Measurements from ENCODE around the gene ZDHHC7. TPM values are rescaled to one million over a fixed set of nuclear protein-coding genes. Genes with fewer than 3 reads are reported as not detected.
A peak's percentile ranks its signal among the peaks of the same experiment; 100 is the strongest.

ZDHHC7 gene
- total RNA-seq, 1 experiment from 2014 or later: 109 TPM

DNA sequence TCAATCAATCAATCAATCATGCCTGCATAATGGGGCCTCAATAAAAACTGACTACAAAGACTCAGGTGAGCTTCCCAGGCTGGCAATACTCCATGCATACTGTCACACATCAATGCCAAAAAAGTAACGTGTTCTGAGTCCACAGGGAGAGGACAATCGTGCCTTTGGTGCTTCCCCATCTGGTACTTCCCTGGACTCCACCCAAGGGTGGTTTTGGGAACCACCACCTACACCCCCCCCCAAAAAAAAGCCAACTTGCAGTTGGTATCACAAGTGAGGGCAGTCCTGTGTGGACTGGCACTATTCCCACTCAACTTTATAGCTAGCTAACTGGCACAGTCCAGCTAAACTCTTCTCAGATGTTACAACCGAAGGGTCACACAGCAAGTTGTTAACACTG is 3.1 kb downstream of the ZDHHC7 start:
- H3K27me3 Mint-ChIP-seq (ENCODE audit: unreplicated experiment): no peaks in the 10 kb centered on the region
- no TSS peak for BruUV-seq (replicated peaks)
- peaks cover 48% of the 10 kb centered on the region for H3K4me1 Mint-ChIP-seq (ENCODE audit: low read depth, unreplicated experiment)
- DNase-seq: no peak
- intact Hi-C loops (cut with micrococcal nuclease; ENCODE audit: unreplicated experiment): no loop called here
- peak overlapping the region; percentile 45 for H3K4me3 Mint-ChIP-seq (ENCODE audit: low read depth, unreplicated experiment)
- TF ChIP-seq, protein P1, sequence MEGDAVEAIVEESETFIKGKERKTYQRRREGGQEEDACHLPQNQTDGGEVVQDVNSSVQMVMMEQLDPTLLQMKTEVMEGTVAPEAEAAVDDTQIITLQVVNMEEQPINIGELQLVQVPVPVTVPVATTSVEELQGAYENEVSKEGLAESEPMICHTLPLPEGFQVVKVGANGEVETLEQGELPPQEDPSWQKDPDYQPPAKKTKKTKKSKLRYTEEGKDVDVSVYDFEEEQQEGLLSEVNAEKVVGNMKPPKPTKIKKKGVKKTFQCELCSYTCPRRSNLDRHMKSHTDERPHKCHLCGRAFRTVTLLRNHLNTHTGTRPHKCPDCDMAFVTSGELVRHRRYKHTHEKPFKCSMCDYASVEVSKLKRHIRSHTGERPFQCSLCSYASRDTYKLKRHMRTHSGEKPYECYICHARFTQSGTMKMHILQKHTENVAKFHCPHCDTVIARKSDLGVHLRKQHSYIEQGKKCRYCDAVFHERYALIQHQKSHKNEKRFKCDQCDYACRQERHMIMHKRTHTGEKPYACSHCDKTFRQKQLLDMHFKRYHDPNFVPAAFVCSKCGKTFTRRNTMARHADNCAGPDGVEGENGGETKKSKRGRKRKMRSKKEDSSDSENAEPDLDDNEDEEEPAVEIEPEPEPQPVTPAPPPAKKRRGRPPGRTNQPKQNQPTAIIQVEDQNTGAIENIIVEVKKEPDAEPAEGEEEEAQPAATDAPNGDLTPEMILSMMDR (IDR thresholded peaks at IDR 0.05; ENCODE audit: unreplicated experiment): no peak
- no peak overlapping the region for H3K27ac Mint-ChIP-seq (ENCODE audit: unreplicated experiment)
- no peaks in the 10 kb centered on the region for H3K9me3 Mint-ChIP-seq (ENCODE audit: low read depth, unreplicated experiment)
- H3K36me3 Mint-ChIP-seq (ENCODE audit: insufficient read depth, unreplicated experiment): peaks cover 54% of the 10 kb centered on the region
- CTCF ChIA-PET: no interaction called here

DNA sequence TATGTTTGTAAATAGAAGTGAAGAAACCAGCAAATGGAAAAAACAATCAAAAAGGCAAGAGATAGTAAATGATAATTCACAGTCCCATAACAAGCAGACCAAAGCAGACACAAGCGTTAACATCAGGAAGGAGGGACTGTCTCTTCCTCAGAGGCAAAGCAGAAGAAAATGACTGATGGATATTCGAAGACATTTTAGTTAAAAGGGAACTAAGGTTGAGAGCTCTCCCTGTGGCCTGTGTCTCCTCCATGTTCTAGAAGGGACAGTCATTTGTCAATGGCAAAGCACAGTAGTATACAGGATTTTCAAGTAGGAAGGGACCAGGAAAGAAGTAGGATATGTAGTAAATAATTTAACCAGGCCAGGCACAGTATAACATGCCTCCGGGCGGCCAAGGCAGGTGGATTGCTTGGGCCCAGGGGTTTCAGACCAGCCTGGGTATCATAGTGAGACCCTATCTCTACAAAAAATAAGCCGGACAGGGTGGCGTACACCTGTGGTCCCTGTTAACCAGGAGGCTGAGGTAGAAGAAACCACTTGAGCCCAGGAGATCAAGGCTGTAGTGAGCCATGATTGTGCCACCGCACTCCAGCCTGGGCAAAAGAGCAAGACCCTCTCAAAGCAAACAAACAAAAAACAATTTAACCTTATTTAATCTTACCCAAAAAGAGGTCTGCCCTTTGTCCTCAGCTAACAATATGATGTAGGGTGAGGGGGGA is 3.7 kb downstream of the ZDHHC7 start:
- CTCF ChIA-PET: interaction anchor here (1.0 kb wide), 1 partner anchor 13 kb away, joined by 3 read pairs; no protein-coding TSS in a partner anchor
- H3K36me3 Mint-ChIP-seq (ENCODE audit: insufficient read depth, unreplicated experiment): peaks cover 57% of the 10 kb centered on the region
- no peak for DNase-seq
- no peaks in the 10 kb centered on the region for H3K27me3 Mint-ChIP-seq (ENCODE audit: unreplicated experiment)
- TF ChIP-seq, protein P1 (IDR thresholded peaks at IDR 0.05; ENCODE audit: unreplicated experiment): no peak
- peak overlapping the region; percentile 45 for H3K4me3 Mint-ChIP-seq (ENCODE audit: low read depth, unreplicated experiment)
- H3K9me3 Mint-ChIP-seq (ENCODE audit: low read depth, unreplicated experiment): no peaks in the 10 kb centered on the region
- peaks cover 54% of the 10 kb centered on the region for H3K4me1 Mint-ChIP-seq (ENCODE audit: low read depth, unreplicated experiment)
- intact Hi-C loops (cut with micrococcal nuclease; ENCODE audit: unreplicated experiment): no loop called here
- BruUV-seq (replicated peaks): no TSS peak
- H3K27ac Mint-ChIP-seq (ENCODE audit: unreplicated experiment): peak overlapping the region; percentile 72

DNA sequence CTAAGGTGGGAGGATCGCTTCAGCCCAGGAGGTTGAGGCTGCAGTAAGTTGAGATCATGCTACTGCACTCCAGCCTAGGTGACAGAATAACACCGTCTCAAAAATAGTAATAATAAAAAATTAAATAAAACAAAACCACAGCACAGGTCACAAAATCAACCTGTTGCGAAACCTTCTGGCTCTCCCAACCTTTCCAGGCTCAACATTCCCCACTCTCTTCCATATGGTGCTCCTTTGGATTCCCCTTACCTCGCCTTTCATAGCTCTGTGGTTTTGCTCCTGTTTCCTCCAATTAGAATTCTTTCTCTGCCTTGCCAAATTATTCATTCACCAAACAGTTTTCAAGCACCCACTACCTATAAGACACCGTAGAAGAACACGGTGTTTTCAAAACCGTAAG is 4.7 kb downstream of the ZDHHC7 start:
- TF ChIP-seq, protein P1 (IDR thresholded peaks at IDR 0.05; ENCODE audit: unreplicated experiment): no peak
- peak overlapping the region; percentile 72 for H3K27ac Mint-ChIP-seq (ENCODE audit: unreplicated experiment)
- H3K9me3 Mint-ChIP-seq (ENCODE audit: low read depth, unreplicated experiment): no peaks in the 10 kb centered on the region
- peak overlapping the region; percentile 45 for H3K4me3 Mint-ChIP-seq (ENCODE audit: low read depth, unreplicated experiment)
- H3K36me3 Mint-ChIP-seq (ENCODE audit: insufficient read depth, unreplicated experiment): peaks cover 55% of the 10 kb centered on the region
- BruUV-seq (replicated peaks): no TSS peak
- H3K4me1 Mint-ChIP-seq (ENCODE audit: low read depth, unreplicated experiment): peaks cover 63% of the 10 kb centered on the region
- H3K27me3 Mint-ChIP-seq (ENCODE audit: unreplicated experiment): no peaks in the 10 kb centered on the region
- intact Hi-C loops (cut with micrococcal nuclease; ENCODE audit: unreplicated experiment): no loop called here
- DNase-seq: no peak
- CTCF ChIA-PET: interaction anchor here (0.8 to 1.0 kb wide), 2 partner anchors 12 to 22 kb away, joined by 3 to 7 read pairs; no protein-coding TSS in a partner anchor

GRCh38 chr16:85005285-85006069 is 5.9 kb downstream of the ZDHHC7 start:
- peaks cover 70% of the 10 kb centered on the region for H3K4me1 Mint-ChIP-seq (ENCODE audit: low read depth, unreplicated experiment)
- peak overlapping the region; percentile 63 for H3K4me3 Mint-ChIP-seq (ENCODE audit: low read depth, unreplicated experiment)

More at GRCh38 chr16:85005285-85006069, 5.9 kb downstream of the ZDHHC7 start:
- no peak for DNase-seq
- Mint-ChIP-seq H3K9me3 (ENCODE audit: low read depth, unreplicated experiment) (no peaks in the 10 kb centered on the region), H3K27ac (ENCODE audit: unreplicated experiment) (peak overlapping the region; percentile 94), H3K36me3 (ENCODE audit: insufficient read depth, unreplicated experiment) (peaks cover 49% of the 10 kb centered on the region), H3K27me3 (ENCODE audit: unreplicated experiment) (no peaks in the 10 kb centered on the region)
- TF ChIP-seq, protein P1 (IDR thresholded peaks at IDR 0.05; ENCODE audit: unreplicated experiment): no peak
- CTCF ChIA-PET: interaction anchor here (0.8 to 1.9 kb wide), 5 partner anchors 9 to 81 kb away, joined by 3 to 8 read pairs (median 4); no protein-coding TSS in a partner anchor
- no TSS peak for BruUV-seq (replicated peaks)
- intact Hi-C loops (cut with micrococcal nuclease; ENCODE audit: unreplicated experiment): no loop called here

Measured in Calu3 (cell line).